Anterior cingulate cortex (tissue), 58 donors: ENCODE data around the gene PPP2R2B.

ENCODE experiments used
- DNase-seq, 58 donors: peaks; one replicate each; lab custom pipeline; 2025; lab: John Stamatoyannopoulos, UW

PPP2R2B gene

GRCh38 chr5:146832985-146833732 lies 45.4 kb downstream of the PPP2R2B start:
- DNase-seq, result no peak

GRCh38 chr5:146828385-146828784 lies 50.2 kb downstream of the PPP2R2B start:
- DNase-seq, result peak in 2 of 58 donors; percentile 16 to 35

DNA sequence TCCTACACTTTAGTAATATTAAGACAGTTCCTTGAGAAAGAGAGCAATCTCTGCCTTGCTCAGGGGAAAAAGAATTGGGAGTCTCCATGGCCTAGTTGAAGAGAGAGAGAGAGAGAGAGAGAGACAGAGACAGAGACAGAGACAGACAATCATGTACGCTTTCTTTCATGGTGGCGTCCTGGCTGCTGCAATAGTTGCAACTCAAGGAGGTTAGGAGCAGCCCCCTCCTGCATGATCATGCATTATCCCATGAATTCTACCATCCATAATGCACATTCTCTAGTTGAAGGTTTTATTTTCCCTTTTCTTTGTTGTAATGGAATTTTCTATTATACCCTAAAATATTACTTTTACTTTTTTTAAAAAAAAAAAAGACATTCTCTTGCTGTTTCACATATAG lies 50.7 kb downstream of the PPP2R2B start:
- DNase-seq, result no peak

GRCh38 chr5:146825033-146825432 lies 53.5 kb downstream of the PPP2R2B start:
- DNase-seq, result peak in 1 of 58 donors; percentile 3

- DNase-seq, result no peak
These were observed 56.8 kb downstream of the PPP2R2B start for GRCh38 chr5:146821732-146822131.

GRCh38 chr5:146820987-146821386 lies 57.6 kb downstream of the PPP2R2B start:
- no peak for DNase-seq

- DNase-seq, result peak in 2 of 58 donors; percentile 9 to 38
These were observed 59.7 kb downstream of the PPP2R2B start for GRCh38 chr5:146818822-146819221.

DNA sequence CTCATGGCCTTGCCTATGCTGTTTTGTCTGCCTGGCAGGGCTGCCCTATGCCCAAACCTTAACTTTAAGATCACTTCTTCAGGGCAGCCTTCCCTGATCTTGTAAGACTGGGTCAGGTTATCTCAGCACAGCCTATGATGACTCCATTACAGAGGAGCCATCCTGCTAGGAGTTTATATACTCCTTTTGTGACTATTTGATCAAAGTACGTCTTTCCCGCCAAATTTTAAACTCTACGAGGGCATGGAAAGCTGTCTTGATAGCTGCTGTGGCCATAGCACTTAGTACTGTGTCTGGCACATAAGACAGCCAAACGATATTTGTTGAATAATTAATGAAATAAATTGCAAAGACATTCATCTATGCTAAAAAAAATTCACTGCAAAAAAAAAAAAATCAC lies 60.6 kb downstream of the PPP2R2B start:
- no peak for DNase-seq

- DNase-seq, result no peak
These were observed 61.7 kb downstream of the PPP2R2B start for GRCh38 chr5:146816775-146817387.

DNA sequence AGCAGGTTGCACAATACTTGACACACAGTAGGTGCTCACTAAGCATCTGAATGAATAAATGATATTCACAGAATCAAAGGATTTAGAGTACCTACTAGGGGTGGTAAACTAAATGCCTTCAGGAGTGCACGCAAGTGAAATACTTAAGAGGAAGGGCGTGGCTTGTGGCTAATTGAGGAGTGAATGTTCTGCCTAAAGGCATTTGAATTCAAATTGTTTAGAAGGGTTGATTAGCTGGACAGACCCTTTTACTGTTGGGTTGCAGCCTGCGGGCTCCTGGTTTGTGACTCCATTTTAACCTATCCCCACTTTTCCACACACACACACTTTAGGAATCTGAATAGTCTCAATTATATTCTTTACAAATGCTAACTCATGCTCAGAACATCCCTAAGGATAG lies 63.1 kb downstream of the PPP2R2B start:
- DNase-seq, result no peak

GRCh38 chr5:146813346-146814157 lies 65.0 kb downstream of the PPP2R2B start:
- peak in 1 of 58 donors; percentile 8 for DNase-seq

DNA sequence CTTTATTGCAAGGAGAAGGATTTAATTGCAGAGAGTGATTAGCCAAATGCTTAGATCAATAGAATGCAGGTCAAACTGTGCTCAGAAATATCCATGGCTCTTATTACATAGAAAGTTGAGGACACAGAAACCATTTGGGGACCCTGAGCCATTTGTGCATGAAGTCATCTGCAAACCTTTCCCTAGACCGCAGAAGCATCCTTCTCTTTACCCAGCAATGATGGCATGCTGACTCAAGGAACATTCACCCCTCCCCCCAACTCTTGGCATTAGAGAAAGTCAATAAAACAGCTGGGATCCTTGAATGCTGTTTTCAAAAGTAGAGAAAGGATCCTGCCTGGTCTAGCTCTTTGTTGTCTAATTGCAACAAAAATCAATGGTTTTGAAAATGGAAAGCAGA lies 73.5 kb downstream of the PPP2R2B start:
- no peak for DNase-seq

GRCh38 chr5:146802945-146803522 lies 75.5 kb downstream of the PPP2R2B start:
- DNase-seq, result no peak

DNA sequence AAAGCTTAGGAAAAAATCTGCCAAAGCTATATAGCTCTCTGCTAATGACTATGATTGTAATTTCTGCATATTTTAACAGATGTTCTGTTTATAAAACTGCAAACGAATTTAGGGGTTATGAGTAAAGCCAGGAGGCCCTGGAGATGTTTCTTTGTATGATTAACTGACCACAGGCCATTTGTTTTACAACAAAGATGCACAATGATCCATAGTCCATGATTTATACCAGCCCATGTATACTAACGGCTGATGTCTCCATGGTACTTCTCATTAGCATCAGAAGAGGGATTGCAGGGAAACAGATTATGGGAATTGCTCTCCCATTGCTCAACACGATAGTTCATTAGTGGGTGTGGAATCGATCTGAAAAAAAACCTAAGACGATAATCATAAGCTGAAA lies 78.9 kb downstream of the PPP2R2B start:
- DNase-seq, result no peak

DNA sequence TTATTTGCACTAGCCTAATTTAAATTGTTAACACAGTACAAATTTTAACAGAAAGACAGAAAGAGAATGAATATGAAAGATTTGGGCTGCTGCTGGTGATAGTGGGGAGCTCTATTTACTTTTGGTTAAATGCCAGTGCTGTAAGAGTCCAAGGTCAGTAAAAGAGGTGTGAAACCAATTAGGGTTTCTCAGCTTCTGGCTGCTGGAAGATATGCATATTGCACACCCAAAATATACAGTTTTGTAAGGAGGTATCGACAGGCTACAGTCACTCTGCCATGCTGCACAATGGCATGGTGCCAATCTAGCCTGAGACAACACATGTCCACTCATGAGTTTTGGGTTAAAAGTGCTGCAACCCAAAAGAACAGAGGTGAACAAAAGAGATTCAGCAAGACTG lies 79.3 kb downstream of the PPP2R2B start:
- DNase-seq, result peak in 1 of 58 donors; percentile 32

DNA sequence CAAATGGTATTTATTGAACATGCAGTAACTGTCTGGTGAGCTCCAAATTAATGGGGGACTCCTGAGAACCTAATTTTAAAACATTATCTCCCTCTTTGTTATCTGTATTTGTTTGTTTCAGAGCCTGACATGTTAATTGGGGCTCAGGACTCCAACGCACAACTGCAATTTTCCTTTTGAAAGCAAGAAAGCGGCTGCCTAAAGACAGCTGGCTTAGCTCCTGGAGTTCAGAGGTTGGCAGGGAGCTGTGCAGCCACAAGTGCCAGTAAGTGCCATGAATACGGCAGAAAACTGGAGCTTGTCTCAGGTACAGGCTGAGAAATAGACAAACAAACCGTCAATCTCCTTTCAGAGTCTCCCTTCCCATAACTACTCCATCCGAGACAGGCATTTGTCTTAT lies 80.9 kb downstream of the PPP2R2B start:
- peak in 13 of 58 donors; percentile 6 to 34 (median 17) for DNase-seq

DNA sequence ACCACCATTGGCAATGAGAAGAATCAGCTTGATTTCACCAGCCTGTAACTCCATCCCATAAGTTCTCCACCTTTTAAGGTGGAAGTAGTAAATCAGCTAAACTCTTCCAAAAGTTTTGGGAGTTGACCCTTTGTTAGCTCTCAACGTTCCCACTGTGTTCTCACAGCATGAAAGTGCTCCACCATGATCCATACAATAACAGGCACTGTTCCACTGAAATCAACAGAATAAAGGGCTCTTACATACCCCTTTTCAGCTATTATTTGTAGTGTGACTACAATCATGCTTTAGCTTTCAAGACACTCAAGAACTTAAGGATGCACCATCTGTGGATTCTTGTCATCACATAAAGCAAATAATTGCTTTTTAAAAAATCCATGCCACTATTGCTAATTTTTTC lies 81.6 kb downstream of the PPP2R2B start:
- DNase-seq, result peak in 1 of 58 donors; percentile 21

DNA sequence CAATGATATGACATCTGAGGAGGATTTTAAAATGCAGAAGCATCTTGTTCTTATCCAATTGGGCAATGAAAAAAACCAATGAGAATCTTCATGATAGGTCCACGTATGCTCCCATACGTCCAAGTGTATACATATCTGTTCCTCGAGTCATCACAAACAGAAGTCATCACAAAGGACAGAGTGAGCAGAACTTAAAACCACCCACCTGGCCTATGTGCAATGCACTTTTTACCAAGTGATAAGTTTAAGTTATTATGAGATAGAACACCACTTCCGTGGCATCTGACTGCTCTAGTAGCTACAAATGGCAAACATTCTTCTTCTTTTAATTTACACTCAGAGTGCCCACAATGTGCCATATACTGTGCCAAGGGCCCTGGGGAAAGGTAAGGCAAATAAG lies 82.4 kb downstream of the PPP2R2B start:
- no peak for DNase-seq

DNA sequence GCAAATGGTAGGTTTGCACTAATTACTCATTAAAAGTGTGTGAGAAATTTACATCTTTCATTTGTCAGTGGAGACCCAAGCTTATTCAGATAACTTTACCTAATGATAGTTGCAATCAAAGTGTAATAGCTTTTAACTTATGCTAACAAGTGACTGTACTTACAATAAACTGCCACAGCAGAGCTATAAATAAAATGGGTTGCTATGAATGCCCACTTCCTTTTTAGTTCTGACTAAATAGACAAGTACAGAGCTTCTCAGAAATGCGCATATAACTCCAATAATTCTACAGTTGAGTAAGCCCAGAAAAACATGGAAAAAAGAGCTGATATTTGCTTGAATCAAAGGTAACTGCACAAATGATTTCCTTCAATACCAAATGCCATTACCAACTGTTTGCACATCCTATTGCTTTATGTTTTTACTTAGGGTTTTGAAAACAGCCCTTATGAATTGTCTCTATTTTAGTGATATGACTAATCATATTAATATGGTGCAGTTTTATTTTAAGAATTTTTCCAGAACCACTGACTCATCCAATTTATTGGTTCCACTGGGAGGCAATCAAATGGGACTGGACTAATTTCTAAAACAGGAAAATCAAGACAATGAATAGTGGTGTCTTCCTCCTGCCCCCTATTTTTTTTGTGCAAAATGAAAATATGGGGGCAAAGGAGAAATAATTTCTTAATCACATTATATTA lies 84.1 kb downstream of the PPP2R2B start:
- DNase-seq, result no peak

GRCh38 chr5:146793709-146794108 lies 84.8 kb downstream of the PPP2R2B start:
- DNase-seq, result no peak
